CD1c-positive myeloid dendritic cell (primary cell): ENCODE data around the gene KLHDC7A.
A peak's percentile ranks its signal among the peaks of the same experiment; 100 is the strongest.

Source experiments
- DNase-seq: peaks from one replicate; pipeline ENCODE4 v3.0.0-alpha.2; 2016; ENCODE audit errors: extremely low spot score

Gene KLHDC7A

DNA sequence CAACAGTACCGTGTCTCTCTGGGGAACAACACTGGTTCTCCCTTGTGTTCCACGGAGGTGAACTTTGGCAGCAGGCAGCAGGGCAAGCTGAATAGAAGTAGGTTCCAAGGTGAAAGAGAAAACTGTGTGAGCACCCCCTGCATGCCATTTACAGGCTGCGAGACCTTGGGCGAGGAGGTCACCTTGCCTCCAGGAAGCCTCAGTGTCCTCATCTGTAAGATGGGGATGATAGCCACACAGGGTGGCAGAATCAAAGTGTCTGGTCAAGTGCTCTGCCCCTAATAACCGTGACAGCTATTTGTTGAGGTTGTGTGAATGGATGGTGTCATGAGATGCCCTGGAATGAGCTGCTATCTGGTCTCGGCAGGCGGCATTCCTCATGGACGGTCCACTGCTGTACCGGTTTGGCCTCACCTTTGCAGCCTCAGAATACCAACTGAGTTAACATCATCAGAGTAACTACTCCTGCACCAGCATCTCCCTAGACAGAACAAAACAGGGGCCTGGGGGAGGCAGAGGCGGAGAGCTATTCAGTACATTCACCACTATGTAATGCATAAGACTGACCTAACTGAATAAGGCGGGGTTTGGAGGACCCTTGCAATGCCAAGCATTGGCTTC lies 7.4 kb upstream of the KLHDC7A start:
- no peak for DNase-seq

DNA sequence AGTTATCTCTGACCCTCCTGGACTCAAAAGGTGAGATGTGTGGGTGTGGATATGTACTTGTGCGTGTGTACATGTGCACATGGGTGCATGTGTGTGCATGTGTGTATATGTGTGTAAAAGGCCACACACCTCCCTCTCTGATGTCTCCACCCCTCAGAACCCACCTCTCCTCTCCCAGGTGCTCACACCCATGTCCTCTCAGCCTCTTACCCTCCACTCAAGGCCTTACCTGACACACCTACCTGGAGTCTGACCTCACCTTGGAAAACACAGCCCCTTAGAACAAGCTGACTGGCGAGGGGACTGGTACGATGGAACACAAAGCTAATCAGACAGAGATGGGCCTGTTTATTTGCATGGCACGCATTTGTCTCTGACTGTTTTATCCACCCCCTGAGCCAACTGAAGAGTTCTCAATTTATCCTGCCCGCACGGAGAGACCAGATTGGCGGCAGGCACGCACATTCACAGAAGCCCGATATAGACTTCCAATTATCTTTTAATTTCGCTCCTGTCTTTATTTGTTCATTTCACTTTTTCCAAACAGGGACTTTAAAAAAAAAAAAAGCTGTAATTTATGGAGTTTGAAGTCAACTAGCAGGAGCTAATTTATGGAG lies 6.1 kb upstream of the KLHDC7A start:
- DNase-seq, result no peak

DNA sequence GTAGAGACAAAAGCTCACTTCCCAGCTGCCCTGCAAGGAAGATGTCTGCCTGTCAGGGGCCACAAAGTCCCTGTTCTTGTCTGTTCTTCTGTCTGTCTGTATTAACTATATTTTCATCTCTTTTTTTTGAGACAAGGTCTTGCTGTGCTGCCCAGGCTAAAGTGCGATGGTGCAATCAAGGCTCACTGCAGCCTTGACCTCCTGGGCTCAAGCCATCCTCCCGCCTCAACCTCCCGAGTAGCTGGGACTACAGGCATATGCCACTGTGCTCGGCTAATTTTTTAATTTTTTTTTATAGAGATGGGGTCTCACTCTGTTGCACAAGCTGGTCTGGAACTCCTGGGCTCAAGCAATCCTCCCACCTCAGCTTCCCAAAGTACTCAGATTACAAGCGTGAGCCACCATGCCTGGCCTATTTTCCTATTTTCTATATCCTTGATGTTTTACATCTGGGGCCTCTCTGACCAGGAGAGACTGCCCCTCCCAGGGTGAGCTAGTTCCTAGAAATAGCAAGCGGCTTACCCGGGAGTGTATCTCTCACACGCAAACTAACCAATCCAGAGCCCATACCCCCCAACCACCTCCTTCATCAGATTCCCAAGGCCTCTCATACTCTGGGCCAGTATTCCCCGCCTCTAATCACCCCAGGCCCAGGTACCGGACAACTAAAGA lies 5.4 kb upstream of the KLHDC7A start:
- DNase-seq, result no peak

DNA sequence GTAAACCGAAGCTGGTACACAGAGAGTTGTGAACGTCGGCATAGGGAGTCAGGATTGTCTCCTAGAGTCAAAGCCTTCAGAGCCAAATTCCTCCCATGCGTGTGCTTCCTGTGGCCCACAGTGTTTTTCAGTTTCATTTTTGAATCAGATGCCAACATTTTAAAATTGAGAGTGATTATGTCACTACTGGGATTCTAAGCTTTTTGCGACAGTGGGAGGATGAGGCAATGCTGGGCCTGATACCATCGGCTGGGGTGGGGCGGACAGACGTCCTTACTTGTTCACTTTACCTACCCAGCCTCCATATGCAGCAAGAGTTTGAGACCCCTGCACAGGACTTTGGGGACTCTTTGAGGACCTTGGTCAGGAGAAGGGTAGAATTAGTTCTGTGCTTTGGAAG lies 1.3 kb upstream of the KLHDC7A start:
- DNase-seq, result no peak

DNA sequence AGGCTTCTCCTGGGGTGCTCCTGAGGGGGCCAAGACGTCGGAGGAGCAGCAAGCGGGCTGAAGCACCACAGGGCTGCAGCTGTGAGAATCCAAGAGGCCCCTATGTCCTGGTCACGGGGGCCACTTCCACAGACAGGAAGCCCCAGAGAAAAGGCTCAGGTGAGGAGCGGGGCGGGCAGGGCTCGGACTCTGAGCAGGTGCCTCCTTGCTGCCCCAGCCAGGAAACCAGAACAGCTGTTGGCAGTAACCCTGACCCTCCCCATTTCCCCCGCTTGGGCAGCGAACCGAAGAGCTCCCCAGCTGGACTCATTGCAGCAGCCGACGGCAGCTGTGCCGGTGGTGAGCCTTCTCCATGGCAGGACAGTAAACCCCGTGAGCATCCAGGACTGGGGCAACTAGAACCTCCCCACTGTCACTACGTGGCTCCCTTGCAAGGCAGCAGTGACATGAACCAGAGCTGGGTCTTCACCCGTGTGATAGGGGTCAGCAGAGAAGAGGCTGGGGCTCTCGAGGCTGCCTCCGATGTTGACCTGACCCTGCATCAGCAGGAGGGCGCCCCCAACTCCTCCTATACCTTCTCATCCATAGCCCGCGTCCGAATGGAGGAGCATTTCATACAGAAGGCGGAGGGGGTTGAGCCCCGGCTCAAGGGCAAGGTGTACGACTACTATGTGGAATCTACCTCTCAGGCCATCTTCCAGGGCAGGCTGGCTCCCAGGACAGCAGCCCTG lies 625 bp downstream of the KLHDC7A start:
- no peak for DNase-seq

DNA sequence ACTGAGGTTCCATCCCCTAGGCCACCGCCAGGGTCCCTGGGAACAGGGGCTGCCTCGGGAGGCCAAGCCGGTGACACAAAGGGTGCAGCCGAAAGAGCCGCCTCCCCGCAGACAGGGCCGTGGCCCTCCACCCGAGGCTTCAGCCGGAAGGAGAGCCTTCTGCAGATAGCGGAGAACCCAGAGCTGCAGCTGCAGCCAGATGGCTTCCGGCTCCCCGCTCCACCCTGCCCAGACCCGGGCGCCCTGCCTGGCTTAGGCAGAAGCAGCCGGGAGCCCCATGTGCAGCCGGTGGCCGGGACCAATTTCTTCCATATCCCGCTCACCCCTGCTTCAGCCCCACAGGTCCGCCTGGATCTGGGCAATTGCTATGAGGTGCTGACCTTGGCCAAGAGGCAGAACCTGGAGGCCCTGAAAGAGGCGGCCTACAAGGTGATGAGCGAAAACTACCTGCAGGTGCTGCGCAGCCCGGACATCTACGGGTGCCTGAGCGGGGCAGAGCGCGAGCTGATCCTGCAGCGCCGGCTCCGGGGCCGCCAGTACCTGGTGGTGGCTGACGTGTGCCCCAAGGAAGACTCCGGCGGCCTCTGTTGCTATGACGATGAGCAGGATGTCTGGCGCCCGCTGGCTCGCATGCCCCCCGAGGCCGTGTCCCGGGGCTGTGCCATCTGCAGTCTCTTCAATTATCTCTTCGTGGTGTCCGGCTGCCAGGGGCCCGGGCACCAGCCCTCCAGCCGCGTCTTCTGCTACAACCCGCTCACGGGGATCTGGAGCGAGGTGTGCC lies 1.4 kb downstream of the KLHDC7A start:
- DNase-seq, result no peak

DNA sequence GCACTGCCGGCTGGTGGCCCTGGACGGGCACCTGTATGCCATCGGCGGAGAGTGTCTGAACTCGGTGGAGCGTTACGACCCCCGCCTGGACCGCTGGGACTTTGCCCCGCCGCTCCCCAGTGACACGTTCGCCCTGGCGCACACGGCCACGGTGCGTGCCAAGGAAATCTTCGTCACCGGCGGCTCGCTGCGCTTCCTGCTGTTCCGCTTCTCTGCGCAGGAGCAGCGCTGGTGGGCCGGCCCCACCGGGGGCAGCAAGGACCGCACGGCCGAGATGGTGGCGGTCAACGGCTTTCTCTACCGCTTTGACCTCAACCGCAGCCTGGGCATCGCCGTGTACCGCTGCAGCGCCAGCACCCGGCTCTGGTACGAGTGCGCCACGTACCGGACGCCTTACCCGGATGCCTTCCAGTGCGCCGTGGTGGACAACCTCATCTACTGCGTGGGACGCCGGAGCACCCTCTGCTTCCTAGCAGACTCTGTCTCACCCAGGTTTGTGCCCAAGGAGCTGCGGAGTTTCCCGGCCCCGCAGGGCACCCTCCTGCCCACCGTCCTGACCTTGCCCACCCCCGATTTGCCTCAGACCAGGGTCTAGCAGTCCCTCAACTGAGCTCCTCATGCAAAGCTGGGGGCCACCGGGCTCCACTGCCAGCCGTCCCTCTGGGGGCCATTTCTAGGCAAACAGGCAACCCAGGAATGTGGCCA lies 2.1 kb downstream of the KLHDC7A start:
- no peak for DNase-seq

DNA sequence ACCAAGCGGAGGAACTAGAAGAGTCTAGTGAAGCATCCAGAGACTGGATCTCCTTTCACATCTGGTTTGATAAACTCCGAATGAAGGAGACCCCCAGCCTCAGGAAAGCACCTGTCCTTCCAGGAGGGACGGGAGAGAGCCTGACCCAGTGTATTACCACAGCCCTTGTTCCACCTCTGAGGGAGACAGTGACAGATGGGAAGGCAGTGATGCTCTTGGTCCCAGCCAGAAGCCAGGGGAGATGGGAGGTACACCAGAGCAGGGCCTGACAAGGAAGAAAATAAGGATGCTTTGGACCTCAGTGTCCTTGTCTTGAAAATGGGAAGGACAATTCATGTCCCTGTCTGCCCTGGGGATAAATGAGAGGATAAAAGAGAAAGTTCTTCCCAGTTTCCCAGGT lies 3.5 kb downstream of the KLHDC7A start:
- DNase-seq, result no peak

DNA sequence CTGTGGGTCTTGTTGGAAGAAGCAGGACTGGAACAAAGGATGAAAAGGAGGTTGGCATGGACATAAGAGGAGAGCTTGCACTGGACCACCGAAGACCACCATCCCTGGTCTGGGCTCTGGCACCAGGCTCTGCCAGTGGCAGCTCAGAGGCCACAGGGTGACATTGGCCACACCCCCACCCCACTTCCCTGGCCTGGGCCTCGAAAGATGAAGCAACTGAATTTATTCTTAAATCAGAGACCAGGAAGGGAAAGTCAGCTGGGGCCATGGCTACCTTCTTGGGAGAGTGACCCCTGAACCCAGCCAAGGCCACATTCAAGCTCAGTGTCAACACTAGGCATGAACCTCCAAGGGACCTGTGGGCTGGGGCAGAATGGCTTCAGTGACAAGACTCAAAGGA lies 4.0 kb downstream of the KLHDC7A start:
- no peak for DNase-seq

DNA sequence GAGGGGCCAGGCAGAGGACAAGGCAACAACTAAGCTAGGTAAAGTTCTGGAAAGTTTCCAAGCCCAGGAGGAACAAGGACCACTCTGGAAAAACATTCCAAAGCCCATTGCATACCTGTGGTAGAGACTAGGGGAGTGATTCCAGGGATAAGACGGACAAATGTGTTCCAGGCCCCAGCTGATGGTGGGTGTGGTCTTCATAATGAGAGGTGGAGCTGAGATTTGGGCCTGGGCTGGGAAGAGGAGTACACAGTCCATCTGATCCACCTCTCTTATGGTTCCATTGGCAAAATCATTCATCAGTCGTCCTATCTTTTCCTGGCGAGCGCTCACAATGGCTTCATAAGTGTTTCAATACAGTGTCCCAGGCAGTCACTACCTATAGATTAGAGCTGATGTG lies 4.5 kb downstream of the KLHDC7A start:
- no peak for DNase-seq

DNA sequence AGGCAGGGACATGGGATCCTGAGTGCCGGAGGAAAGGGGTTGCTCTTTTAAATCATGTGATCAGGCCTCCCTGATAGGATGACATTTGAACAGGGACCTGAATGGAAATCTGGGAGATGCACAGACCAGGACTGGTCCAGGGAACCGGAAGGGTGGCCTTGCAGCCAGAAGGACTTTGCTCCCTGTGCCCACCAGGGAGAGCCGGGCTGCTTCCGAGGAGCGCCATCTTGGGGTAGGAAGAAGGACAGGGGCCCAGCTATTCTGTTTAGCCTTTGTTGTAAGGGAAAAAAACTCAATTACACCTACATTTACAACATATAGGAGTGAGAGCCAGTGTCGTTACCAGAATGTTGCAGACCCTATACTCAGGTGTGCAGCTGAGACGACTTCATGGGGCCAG lies 5.5 kb downstream of the KLHDC7A start:
- no peak for DNase-seq

DNA sequence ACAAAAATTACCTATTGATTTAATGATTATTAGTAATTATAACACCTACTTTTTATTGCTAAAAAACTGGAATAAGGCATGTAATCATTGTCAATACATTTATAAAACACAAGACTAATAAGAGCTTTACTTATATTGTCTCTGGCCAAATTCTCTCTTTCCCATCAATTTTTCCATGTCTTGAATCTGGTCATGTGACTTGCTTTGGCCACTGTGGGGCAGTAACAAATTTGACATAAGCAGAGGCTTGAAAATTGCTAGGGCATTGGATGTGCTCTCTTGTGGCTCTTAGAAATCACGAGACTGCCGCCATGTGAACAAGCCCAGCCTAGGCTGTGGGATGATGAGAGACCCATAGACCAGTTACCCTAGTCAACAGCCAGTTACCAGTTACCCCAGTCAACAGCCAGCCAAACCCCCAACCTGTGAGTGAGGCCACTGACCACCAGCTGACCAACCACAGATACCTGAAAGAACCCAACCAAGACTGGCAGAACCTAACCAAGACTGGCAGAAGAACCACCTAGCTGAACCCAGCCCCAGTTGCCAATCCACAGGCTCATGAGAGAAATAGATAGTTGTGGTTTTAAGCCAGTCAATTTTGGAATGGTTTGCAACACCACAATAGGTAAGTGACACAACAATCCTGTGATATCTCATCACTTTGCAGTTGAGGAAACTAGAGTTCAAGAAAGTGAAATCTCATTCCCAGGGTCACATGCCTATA lies 8.8 kb downstream of the KLHDC7A start:
- no peak for DNase-seq

DNA sequence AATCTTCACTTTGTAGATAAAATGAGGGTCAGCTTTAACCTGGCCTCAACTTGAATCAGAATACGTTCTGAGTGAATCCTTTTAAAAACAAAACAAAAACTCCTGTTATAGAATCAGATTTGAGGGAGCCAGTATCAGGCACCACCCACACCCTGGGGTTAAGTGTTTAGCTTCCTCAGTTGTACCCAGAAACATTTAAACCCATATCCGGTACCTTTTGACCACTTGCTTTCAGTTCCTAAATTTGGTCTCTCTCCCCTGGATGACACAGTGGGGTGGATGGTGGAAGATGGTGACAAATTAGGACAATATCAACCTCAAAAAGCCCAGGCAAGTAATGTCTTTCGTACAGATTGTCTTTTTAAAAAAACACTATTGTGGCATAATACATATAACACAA lies 10.4 kb downstream of the KLHDC7A start:
- DNase-seq, result peak; percentile 6

DNA sequence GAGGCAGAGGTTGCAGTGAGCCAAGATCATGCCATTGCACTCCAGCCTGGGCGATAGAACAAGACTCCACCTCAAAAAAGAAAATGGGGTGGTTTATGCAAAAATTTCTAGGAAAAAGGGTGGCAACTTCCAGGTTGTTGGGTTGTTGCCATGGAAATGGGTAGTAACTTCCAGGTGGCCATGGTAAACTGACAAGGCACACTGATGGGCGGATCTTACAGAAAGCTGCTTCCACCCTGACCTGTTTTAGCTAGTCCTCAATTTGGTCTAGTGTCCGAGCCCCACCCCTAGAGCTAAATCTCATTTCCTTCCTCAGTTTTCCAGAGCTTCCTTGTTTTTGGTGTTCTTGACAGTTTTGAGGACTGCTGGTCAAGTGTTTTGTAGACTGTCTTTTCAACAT lies 13.6 kb downstream of the KLHDC7A start:
- no peak for DNase-seq

DNA sequence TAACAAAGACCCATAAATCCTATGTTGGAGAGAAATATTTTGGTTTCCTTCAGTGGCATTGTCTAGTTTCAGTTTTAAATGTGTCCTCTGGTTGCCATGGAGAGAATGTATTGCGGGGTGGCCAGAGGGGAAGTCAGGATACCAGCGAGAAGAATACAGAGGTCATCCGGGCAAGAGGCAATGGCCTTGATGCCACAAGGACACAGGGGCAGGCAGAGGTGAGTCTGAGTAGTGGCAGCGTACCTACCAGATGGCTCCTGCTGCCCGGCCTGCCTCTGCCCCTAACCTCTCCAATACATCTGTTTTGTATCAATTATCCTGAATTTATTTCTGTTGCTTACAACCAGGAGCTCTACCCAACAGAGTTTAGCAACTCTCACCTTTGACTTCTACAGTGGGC lies 14.9 kb downstream of the KLHDC7A start:
- no peak for DNase-seq

DNA sequence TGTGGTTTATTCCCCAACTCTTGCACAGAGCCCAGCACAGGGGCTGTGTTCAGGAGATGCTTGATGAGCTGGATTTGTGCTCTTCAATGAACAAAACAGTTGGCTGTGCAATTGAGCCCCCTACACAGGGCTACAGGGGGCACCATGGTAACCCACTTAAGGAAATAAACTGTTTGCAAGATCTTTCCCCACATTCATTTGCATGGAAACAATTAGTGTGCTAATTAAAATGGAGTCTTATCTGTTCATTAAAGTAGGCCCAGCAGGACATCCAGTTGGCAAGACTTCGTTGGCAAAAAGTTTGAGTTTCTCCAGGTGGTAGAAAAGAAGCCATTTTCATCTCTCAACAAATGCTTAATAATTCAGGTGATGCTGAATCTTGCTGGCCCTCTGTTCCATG lies 15.3 kb downstream of the KLHDC7A start:
- no peak for DNase-seq

DNA sequence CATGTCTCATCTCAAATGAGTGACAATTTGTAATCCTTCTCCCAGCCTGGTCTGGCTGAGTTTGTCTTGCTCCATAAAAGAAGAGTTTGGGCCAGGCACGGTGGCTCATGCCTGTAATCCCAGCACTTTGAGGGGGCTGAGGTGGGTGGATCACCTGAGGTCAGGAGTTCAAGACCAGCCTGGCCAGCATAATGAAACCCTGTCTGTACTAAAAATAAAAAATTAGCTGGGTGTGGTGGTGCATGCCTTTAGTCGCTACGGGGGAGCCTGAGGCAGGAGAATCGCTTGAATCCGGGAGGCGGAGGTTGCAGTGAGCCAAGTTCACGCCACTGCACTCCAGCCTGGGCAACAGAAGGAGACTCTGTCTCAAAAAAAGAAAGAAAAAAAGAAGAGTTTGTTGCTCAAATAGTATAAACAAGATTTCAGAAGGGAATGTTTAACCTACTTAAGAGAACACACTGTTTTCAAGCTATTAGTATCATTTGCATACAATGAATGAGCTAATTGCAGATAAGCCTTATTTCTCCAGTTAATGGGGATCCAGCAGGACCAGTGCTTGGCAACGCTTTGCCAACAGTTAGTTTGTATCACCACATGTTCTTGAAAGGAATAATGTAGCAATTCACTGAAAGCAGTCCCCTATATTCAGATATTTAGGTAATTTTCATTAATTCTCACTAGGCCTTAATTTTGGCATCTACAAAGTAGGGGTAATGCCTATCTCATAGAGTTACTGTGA lies 15.9 kb downstream of the KLHDC7A start:
- no peak for DNase-seq

DNA sequence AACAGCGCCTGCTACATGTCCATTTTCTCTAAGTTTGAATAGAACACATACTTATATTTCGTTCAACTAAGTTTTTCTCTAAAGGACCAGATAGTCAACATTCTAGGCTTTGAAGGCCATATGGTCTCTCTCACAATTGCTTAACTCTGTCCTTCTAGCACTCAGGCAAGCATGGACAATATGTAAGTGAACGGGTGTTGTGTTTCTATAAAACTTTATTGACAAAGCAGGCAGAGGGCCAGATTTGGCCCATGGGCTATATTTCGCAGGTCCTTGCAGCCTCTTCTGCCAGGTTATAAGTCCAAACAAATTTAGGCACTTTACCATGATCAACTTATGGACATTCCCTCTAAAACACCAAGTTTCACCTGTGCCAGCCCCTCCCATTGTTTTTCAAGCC lies 21.1 kb downstream of the KLHDC7A start:
- no peak for DNase-seq

DNA sequence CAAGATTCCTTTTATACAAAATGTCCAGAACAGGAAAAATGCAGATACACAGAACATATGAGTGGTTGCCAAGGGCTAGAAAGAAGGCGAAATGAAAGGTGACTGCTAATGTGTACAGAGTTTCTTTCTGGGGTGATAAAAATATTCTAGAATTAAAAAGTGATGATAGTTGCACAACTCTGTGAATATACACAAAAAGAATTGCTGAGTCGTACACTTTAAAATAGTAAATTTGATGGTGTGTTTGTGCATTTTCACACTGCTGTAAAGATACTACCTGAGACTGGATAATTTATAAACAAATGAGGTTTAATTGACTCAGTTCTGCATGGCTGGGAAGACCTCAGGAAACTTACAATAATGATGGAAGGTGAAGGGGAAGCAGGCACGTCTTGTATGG lies 23.9 kb downstream of the KLHDC7A start:
- no peak for DNase-seq

DNA sequence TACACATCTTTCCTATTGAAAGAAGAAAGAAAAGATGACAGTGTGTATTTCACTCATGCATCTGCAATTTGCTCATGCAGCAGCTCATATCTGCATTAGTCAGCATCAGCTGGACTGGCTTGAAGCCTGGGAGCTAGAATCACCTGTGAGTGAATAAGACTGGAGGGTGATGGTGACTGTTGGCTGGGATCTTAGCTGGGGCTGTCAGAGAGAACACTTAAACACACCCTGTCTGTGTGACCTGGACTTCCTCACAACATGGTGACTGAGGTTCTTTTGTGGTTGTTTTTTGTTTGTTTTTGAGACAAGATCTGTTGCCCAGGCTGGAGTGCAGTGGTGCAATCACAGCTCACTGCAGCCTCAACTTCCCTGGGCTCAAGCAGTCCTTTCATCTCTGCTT lies 24.9 kb downstream of the KLHDC7A start:
- DNase-seq, result no peak
